GM10248 (cell line): ENCODE data around the gene TYW1B.
"Not testable (repeated sequence)": the region's sequence is repeated elsewhere in the genome, so short reads cannot be mapped to it uniquely, and the experiment has no call there.

ENCODE experiments used
- CTCF ChIA-PET: fragments of 300-600 bp; sonication (Branson Sonifier 250); formaldehyde crosslinking; extraction: SDS; loops from one replicate; lab custom pipeline; 2021; ENCODE audit warnings: antibody characterized with exemption; lab: Yijun Ruan, JAX
- POLR2A ChIA-PET: fragments of 350-650 bp; sonication (Branson Sonifier 250); formaldehyde crosslinking; extraction: SDS; loops from one replicate; lab custom pipeline; 2020; ENCODE audit warnings: antibody characterized with exemption; lab: Yijun Ruan, JAX
- DNase-seq: peaks from one replicate; pipeline ENCODE4 v3.0.0; 2012; ENCODE audit errors: extremely low spot score
- CTCF ChIP-seq: IDR thresholded peaks from 2 replicates; pipeline ENCODE4 v1.5.1; 2012; ENCODE audit warnings: mild to moderate bottlenecking, low read depth; ENCODE audit errors: extremely low read depth, missing control alignments, control extremely low read depth

TYW1B gene

GRCh38 chr7:72781631-72782030 is 46.4 kb downstream of the TYW1B start:
- no peak for DNase-seq
- TF ChIP-seq CTCF: no peak
- ChIA-PET CTCF (interaction anchor here (0.7 kb wide), 1 partner anchor 287 kb away, joined by 3 read pairs; no protein-coding TSS in a partner anchor), POLR2A (no interaction called here)

- ChIA-PET POLR2A (no interaction called here), CTCF (no interaction called here)
- no peak for DNase-seq
- TF ChIP-seq CTCF: no peak
Observed at GRCh38 chr7:72781161-72781560, 46.8 kb downstream of the TYW1B start.

GRCh38 chr7:72780289-72780894 is 47.6 kb downstream of the TYW1B start:
- DNase-seq, POLR2A ChIA-PET, CTCF ChIA-PET: not testable (repeated sequence)

GRCh38 chr7:72777167-72777566 is 50.8 kb downstream of the TYW1B start:
- POLR2A ChIA-PET, DNase-seq, CTCF ChIA-PET: not testable (repeated sequence)

GRCh38 chr7:72772627-72773026 is 55.4 kb downstream of the TYW1B start:
- CTCF ChIA-PET, DNase-seq, POLR2A ChIA-PET: not testable (repeated sequence)

GRCh38 chr7:72766994-72767393 is 61.0 kb downstream of the TYW1B start:
- DNase-seq, POLR2A ChIA-PET, CTCF ChIA-PET: not testable (repeated sequence)

- CTCF ChIA-PET: no interaction called here
- no peak for DNase-seq
- POLR2A ChIA-PET: no interaction called here
- no peak for TF ChIP-seq CTCF
Observed at GRCh38 chr7:72760602-72761001, 67.4 kb downstream of the TYW1B start.

GRCh38 chr7:72754312-72754711 is 73.7 kb downstream of the TYW1B start:
- no peak for DNase-seq
- TF ChIP-seq CTCF: no peak
- CTCF ChIA-PET: no interaction called here
- POLR2A ChIA-PET: no interaction called here

GRCh38 chr7:72753781-72754180 is 74.2 kb downstream of the TYW1B start:
- CTCF ChIA-PET: no interaction called here
- no peak for TF ChIP-seq CTCF
- no peak for DNase-seq
- POLR2A ChIA-PET: no interaction called here

GRCh38 chr7:72753229-72753628 is 74.8 kb downstream of the TYW1B start:
- POLR2A ChIA-PET, CTCF ChIA-PET, DNase-seq: not testable (repeated sequence)
